ENCODE measurements around the gene DUSP1.

The DUSP1 gene

DNA sequence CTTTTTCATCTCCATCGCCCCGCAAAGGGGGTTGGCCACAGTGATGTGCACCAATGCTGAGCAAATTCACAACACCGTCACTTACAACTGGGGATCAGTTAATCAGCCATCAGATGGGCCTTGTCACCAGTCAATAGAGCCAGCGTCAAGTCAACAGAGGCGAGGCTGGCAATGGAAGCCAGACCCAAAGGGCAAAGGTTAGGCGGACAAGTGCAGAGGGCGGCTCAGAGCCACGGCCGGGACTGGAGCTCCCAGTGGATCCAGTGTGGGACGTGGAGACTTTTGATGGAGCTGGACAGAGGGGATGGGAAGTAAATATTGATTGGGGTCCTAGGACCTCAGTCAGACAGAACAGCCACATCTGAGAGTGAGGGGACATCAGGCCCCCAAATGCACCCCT is 45.7 kb downstream of the DUSP1 start:
- no peak for DNase-seq (ENCODE audit: low read depth in 2 of 2)

DNA sequence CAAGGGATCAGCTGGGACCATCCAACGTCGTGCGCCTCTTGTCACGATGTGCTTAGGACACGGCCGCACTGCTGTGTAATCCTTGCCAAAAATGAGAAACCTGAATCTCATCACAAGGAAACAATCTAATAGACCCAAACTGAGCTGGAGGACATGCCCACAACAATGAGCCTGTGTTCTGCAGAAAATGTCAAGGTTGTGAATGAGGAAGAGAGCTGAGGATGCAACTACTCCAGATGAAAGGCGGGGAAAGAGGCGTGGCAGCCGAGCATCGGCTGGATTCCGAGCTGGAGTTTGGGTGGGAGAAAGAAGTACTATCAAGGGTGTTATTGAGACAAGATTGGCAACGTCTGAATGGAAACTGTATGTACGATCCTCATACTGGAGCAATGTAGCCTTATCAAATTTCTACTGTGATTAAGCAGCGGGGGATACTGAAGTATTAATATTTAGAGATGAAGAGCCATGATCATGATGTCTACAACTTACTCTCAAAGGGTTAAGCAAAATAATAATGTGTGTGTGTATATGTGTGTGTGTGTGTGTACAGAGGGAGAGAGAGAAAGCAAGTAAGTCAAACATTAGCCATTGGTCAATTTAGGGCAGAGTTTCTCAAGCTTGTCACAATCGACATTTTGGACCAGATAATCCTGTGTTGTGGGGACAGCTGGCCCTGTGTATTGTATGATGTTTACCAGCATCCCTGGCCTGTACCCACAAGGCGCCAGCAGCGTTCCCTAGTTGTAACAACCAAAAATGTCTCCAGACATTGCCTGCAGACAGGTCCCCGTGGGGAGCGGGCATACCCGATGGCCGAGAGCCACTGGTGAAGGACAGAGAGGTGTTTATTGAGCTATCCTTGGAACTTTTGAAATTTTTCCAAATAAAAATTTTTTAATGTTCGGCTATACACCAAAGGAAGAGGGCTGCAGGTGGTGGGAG is 46.5 kb downstream of the DUSP1 start:
- no peak for DNase-seq (ENCODE audit: low read depth in 2 of 2)

DNA sequence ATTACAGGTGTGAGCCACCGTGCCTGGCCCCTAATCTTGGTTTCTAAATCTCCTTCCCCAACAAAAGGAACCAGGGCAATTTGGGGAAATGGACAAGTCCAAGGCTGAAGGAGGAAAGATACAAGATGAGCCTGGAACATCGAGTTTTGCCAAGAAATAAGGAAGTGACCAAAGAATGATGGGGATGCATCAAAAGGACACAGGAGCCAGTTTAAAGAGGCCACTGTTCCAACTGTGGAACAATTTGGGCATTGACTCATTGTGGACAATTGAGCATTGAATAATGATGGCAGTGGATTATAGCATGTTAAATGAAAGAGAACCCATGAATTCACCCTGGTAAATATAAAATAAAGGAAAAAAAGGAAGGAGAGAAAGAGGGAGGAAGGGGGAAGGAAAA is 47.5 kb downstream of the DUSP1 start:
- no peak for DNase-seq (ENCODE audit: low read depth in 2 of 2)

DNA sequence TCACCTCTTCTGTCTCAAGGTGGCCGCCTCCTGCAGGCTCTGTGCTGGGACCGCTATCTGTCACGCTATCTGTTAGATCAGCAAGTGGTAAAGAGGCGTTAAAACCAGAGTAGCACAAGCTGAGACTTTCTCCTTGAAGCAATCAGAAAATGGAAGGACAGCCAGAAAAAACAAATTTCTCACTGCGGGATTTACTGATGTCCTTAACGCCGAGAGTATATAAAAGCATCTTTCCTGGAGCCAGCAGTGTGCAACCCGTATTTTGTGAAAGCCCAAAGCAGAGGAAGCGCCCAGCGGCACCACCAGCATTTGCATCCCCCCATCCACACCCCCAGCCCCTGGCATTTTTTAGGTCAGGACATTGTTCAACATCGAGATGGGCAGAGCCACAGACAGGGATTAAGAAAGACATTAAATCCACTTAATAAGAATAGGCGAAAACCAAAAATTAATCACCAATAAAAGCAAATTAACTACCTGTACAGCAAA is 48.6 kb downstream of the DUSP1 start:
- no peak for DNase-seq (ENCODE audit: low read depth in 2 of 2)

DNA sequence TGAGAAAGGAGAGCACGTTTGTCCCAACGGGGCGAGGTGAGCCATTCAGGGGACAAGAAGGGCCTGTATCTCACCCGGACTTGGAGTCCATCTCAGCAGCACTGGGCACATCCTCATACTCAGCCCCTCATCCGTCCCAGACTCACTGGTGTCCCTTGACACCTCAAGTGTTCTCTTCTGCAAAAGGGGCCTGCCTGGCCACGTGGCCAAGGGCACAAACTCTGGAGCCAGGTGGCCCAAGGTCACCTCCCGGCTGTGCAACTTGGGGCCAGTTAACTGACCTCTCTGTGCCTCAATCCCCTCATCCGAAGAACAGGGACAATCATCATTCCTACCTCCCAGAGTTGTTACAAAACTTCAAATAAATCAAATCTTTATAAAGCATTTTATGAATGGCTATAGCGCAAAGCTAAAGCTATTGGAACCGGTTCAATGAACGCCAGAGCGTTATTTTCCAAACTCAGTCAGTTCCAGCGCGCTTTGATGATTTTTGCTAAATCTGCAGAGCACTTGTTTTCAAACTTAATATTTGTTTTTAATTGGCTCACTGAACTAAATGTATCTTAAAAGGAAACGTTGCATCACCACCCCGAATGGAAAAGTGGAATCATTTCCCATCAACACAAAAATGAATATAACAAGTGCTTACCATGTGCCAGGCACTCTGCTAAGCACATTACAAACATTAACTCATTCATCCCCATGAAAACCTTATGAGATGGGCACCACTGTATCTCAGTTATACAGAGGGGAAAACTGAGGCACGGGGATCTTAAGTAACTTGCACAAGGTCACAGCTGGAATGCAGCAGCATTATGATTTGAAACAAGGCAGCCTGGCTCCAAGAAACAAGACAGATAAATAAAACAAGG is 49.3 kb downstream of the DUSP1 start:
- no peak for DNase-seq (ENCODE audit: low read depth in 2 of 2)

DNA sequence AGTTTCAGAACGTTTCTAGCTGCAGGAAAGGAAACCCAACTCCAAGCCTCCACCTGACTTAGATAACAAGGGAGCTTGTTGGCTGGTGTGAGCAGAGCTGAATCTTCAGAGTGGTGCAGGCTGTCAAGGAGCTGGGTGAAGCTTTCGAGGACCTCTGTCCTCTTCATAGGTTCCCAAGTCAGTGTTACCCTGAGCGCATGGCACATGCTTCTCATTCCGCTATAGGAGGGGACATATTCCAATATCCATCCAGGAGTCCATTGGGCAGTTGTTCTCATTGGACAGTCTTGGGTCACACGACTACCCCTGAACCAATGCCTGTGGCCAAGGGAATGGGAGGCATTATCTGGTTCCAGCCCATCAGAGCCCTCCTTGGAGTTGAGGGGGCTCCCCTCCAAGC is 50.3 kb downstream of the DUSP1 start:
- DNase-seq (ENCODE audit: low read depth in 2 of 2) = no peak

DNA sequence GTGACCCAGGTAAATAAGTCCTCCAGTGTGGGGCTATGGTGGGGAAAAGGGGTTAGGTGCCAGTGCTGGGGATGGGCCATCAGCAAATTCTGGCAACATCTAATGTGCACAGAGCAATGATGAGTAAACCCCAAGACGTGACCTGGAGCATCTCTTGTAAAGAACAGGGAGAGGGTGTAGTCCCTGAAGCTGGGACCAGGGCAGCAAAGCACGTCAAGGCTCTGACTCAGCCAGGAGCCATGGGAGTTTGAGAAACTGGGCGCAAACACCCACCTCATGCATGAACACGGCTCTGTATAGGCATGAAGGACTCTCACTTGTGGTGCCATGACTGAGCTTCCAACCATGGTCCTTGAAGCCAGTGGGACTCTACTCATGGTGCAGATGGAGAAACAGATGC is 51.8 kb downstream of the DUSP1 start:
- DNase-seq (ENCODE audit: low read depth in 2 of 2) = no peak

DNA sequence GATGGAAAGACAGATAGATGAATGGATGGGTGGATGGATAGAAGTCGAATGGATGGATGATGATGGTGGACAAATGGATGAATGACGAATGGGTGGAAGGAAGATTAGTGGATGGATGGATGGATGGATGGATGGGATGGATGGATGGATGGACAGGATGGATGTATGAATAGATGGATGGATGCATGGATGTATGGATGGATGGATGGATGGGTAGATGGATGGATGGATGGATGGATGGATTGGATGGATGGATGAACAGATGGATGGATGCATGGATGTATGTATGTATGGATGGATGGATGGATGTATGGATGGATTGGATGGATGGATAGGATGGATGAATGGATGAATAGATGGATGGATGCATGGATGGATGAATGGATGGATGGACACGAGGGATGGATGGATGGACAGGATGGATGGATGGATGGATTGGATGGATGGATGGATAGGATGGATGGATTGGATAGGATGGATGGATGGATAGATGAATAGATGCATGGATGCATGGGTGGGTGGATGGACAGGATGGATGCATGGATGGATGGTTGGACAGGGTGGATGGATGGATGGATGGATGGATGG is 52.4 kb downstream of the DUSP1 start:
- DNase-seq (ENCODE audit: low read depth in 2 of 2) = no peak

Data from stimulated activated CD8-positive, alpha-beta memory T cell treated with anti-CD3 and anti-CD28 coated beads, Interleukin-2, amount 100 ng/mL, for 48 hours (primary cell).